NT2/D1 (cell line): Measurements from ENCODE around the gene MGAT4A.
A peak's percentile ranks its signal among the peaks of the same experiment; 100 is the strongest.

Source experiments
- DNase-seq: peaks from one replicate; pipeline ENCODE4 v3.0.0-alpha.2; 2011; ENCODE audit warnings: low read depth, low spot score
- H3K27me3 ChIP-seq: 2 replicates; pipeline ENCODE4 v1.6.0; 2011; ENCODE audit warnings: mild to moderate bottlenecking; ENCODE audit not compliant: insufficient read length, insufficient read depth
- H3K36me3 ChIP-seq: 2 replicates; pipeline ENCODE4 v1.6.1; 2011; ENCODE audit warnings: mild to moderate bottlenecking, low read length, mixed read lengths; ENCODE audit not compliant: insufficient read depth, insufficient read length
- H3K4me1 ChIP-seq: 2 replicates; pipeline ENCODE4 v1.5.1; 2011; ENCODE audit not compliant: insufficient read depth, insufficient read length
- H3K4me3 ChIP-seq: 2 replicates; pipeline ENCODE4 v1.5.1; 2011; ENCODE audit warnings: low read depth; ENCODE audit not compliant: insufficient read length
- H3K9ac ChIP-seq: 2 replicates; pipeline ENCODE4 v1.6.0; 2011; ENCODE audit warnings: low read depth; ENCODE audit not compliant: insufficient read length
- H3K9me3 ChIP-seq: 2 replicates; pipeline ENCODE4 v1.5.1; 2011; ENCODE audit warnings: mild to moderate bottlenecking, low read length; ENCODE audit not compliant: insufficient read depth
- SUZ12 ChIP-seq: IDR thresholded peaks from 2 replicates; pipeline ENCODE4 v1.6.1; 2011; ENCODE audit not compliant: insufficient read length, insufficient read depth; ENCODE audit errors: extremely low read depth
- YY1 ChIP-seq: IDR thresholded peaks from 2 replicates; pipeline ENCODE4 v1.6.1; 2011; ENCODE audit not compliant: insufficient read length, insufficient read depth
- ZNF274 ChIP-seq: IDR thresholded peaks from 2 replicates; pipeline ENCODE4 v1.6.1; 2011; ENCODE audit warnings: mild to moderate bottlenecking, low read depth, low read length

Gene MGAT4A

GRCh38 chr2:98649992-98650375, 80.9 kb downstream of the MGAT4A start:
- TF ChIP-seq SUZ12 (no peak), ZNF274 (no peak), YY1 (no peak)
- H3K4me1 ChIP-seq = no peaks in the 10 kb centered on the region
- no peaks in the 10 kb centered on the region for H3K27me3 ChIP-seq
- no peaks in the 10 kb centered on the region for H3K36me3 ChIP-seq
- H3K4me3 ChIP-seq = no peak overlapping the region
- no peaks in the 10 kb centered on the region for H3K9me3 ChIP-seq
- H3K9ac ChIP-seq = no peak overlapping the region
- no peak for DNase-seq

DNA sequence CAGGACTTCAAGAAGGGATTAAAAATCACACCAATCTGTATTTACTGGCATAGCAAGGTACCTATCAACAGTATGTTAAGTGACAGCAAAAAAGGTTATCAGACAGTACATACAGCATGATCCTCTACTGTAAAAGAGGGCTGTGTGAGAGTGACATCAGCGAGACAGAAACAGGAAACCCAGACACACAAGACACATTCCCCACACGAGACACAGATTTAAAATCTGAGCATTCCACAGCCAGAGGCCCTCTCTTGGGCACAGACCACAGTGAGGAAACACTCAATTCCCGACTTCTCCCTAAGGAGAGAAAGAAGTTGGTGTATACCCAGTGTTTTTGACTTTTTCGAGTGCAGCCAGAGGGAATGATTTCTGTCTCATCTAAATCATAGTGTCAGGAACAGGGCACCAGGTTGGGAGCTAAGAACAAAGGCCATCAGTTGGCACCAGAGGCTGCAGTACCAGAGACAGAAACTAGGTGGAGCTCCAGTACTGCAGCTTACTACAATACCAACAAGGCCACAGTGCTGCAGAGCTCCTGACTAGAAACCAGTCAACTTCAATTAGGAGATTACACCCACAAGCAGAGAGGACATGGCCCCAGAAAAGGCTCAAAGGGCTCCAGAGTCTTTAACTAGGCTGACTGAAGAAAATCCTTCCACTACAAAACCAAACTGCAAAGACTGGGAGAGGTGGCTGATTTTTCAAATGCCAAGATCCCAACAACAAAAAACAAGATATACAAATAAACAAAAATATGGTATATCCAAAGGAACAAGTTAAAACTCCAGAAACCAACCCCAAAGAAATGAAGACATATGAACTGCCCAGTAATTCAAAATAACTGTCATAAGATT, 81.6 kb downstream of the MGAT4A start:
- no peak overlapping the region for H3K4me3 ChIP-seq
- no peaks in the 10 kb centered on the region for H3K9me3 ChIP-seq
- no peaks in the 10 kb centered on the region for H3K27me3 ChIP-seq
- H3K36me3 ChIP-seq = no peaks in the 10 kb centered on the region
- no peak for TF ChIP-seq SUZ12
- no peak for TF ChIP-seq ZNF274
- no peak for TF ChIP-seq YY1
- DNase-seq = peak; percentile 84
- H3K9ac ChIP-seq = no peak overlapping the region
- no peaks in the 10 kb centered on the region for H3K4me1 ChIP-seq

- DNase-seq = no peak
- TF ChIP-seq SUZ12 (no peak), YY1 (no peak)
- H3K27me3 ChIP-seq = no peaks in the 10 kb centered on the region
These were observed 82.5 kb downstream of the MGAT4A start for GRCh38 chr2:98648451-98648850.

DNA sequence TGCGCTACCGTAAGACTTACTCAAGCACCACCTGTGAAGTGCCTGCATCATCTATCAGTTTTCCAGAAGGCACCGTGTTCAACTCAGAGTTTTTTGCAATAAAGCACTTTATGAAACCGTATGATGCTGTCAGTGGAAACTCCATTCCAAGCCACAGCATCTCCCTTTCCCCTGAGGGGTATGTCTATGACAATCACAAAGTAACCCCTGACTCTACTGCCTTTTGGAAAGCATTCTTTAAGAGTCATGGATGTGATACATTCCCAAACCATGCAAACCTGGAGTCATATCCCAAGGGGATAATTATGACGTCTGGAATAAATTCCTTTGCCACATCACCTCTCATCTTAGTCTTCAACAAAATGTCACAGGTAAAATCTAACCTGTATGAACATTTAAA, 83.3 kb downstream of the MGAT4A start:
- H3K4me1 ChIP-seq = no peaks in the 10 kb centered on the region
- no peak overlapping the region for H3K9ac ChIP-seq
- no peaks in the 10 kb centered on the region for H3K9me3 ChIP-seq
- TF ChIP-seq ZNF274 (no peak), YY1 (no peak), SUZ12 (no peak)
- no peaks in the 10 kb centered on the region for H3K27me3 ChIP-seq
- no peaks in the 10 kb centered on the region for H3K36me3 ChIP-seq
- no peak for DNase-seq
- H3K4me3 ChIP-seq = no peak overlapping the region

More at GRCh38 chr2:98648451-98648850, 82.5 kb downstream of the MGAT4A start:
- Histone ChIP-seq H3K4me1 (no peaks in the 10 kb centered on the region), H3K9ac (no peak overlapping the region), H3K4me3 (no peak overlapping the region), H3K36me3 (no peaks in the 10 kb centered on the region), H3K9me3 (no peaks in the 10 kb centered on the region)

GRCh38 chr2:98643496-98644100, 87.3 kb downstream of the MGAT4A start:
- TF ChIP-seq YY1 = no peak
- no peak for TF ChIP-seq ZNF274
- TF ChIP-seq SUZ12 = no peak
- H3K9ac ChIP-seq = no peak overlapping the region
- H3K9me3 ChIP-seq = no peaks in the 10 kb centered on the region
- no peak for DNase-seq
- H3K36me3 ChIP-seq = no peaks in the 10 kb centered on the region
- no peak overlapping the region for H3K4me3 ChIP-seq
- no peaks in the 10 kb centered on the region for H3K4me1 ChIP-seq
- no peaks in the 10 kb centered on the region for H3K27me3 ChIP-seq

DNA sequence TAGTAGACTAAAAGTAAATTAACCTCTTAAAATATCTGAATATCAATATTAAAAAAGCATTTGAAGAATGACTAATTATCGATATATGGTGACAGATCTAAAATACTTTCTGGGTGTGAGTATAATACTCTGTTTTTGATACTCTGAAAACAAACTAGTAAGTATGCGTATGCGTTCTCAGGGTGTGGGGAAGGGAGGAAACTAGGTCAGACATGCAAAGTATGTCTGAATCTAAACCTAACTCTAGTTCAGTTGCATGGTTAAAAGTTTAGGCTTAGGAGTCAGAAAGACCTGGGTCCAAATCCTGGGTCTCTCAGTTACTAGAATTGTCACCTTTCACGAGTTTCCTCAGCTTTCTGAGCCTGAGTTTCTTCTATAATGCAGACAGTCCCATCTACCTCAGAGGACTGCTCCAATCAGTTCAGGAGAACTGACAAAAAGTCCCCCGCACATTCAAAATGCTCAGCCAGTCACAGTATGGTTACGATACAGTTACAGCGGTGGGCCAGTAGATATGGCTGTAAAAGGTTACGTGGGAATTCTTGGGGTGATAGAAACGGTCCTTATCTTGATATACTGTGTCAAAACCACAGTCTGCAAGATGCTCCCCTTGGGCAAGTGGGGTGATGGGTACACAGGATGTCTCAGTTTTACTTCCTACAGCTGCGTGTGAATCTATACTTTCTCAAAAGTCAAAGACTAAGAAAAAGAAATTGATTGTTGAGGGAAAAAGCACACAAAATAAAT, 93.4 kb downstream of the MGAT4A start:
- no peaks in the 10 kb centered on the region for H3K36me3 ChIP-seq

More for the DNA sequence above, 93.4 kb downstream of the MGAT4A start:
- DNase-seq = no peak
- Histone ChIP-seq H3K9me3 (no peaks in the 10 kb centered on the region), H3K27me3 (no peaks in the 10 kb centered on the region), H3K4me1 (peaks cover 4% of the 10 kb centered on the region), H3K4me3 (no peak overlapping the region), H3K9ac (no peak overlapping the region)
- TF ChIP-seq SUZ12 (no peak), ZNF274 (no peak), YY1 (no peak)
